H1 (cell line): ENCODE data around the gene WDR4. TPM values are rescaled to one million over a fixed set of nuclear protein-coding genes. Genes with fewer than 3 reads are reported as not detected.

Experiments
- ASH2L ChIP-seq: fragments of 200-600, 300-600 bp; sonication (generic); IDR thresholded peaks from one replicate; pipeline ENCODE4 v1.7.1; 2017; ENCODE audit warnings: low read length
- FOSL1 ChIP-seq: IDR thresholded peaks from 2 replicates; pipeline ENCODE4 v1.6.1; 2011; ENCODE audit warnings: mild to moderate bottlenecking, low read depth, low read length, moderate library complexity; ENCODE audit not compliant: insufficient read depth
- HDAC2 ChIP-seq, 2 experiments: fragments of 300-600 bp in 1 of 2; sonication (generic) in 1 of 2; IDR thresholded peaks; 2 replicates each; pipeline ENCODE4 v1.6.1; 2011 to 2012; ENCODE audit warnings: low read depth in 2 of 2, low read length in 2 of 2, mild to moderate bottlenecking in 2 of 2, moderate library complexity in 2 of 2, borderline replicate concordance in 1 of 2, inconsistent platforms in 1 of 2
- NANOG ChIP-seq: IDR thresholded peaks from 2 replicates; pipeline ENCODE4 v1.6.1; 2011; ENCODE audit warnings: low read length, low read depth, mild to moderate bottlenecking, inconsistent platforms; ENCODE audit not compliant: insufficient read depth, poor library complexity, severe bottlenecking
- POLR2A ChIP-seq, 2 experiments: IDR thresholded peaks; 1 replicate in 1 of 2; 2 replicates in 1 of 2; pipeline ENCODE4 v1.6.1; 2011; ENCODE audit warnings: low read depth in 2 of 2, low read length in 2 of 2, mild to moderate bottlenecking in 2 of 2; ENCODE audit errors: control extremely low read depth in 1 of 2
- POU5F1 ChIP-seq: IDR thresholded peaks from 2 replicates; pipeline ENCODE4 v1.6.1; 2011; ENCODE audit warnings: low read depth, mild to moderate bottlenecking, low read length, moderate library complexity
- SIRT6 ChIP-seq: IDR thresholded peaks from one replicate; pipeline ENCODE4 v1.7.1; 2012; ENCODE audit warnings: low read length, inconsistent platforms
- SP1 ChIP-seq: IDR thresholded peaks from 2 replicates; pipeline ENCODE4 v1.6.1; 2011; ENCODE audit warnings: low read depth, low read length
- polyA plus RNA-seq, 7 experiments: library from polyadenylated mRNA; depleted of rRNA in 3 of 7; stranded (reverse) in 5 of 7; unstranded in 2 of 7; fragments of >200 nt in 5 of 7; fragments of 200-250 nt in 2 of 7; gene quantifications; 1 replicate in 5 of 7; 2 replicates in 1 of 7; 4 replicates in 1 of 7; pipeline versions ENCODE4 v1.2.1 to v1.2.3, GENCODE V29; 2011 to 2013; ENCODE audit warnings: missing spikeins in 2 of 7, mixed read lengths in 2 of 7
- total RNA-seq: library from RNA; stranded (reverse); fragmentation: NEBNext Ultra II Directional; extraction: Animal tissue kit (Norgen Biotek cat#: 25700); gene quantifications from 2 replicates; pipeline ENCODE4 v1.2.1, GENCODE V29; 2021
- TF ChIP-seq, protein P1 (sequence below): IDR thresholded peaks from 2 replicates; pipeline ENCODE4 v1.6.1; 2011; ENCODE audit warnings: low read length, improper control_type of control experiment
- TF ChIP-seq, protein P2 (sequence below): IDR thresholded peaks from 2 replicates; pipeline ENCODE4 v1.6.1; 2012; ENCODE audit warnings: inconsistent platforms

Gene WDR4
- total and polyA plus RNA-seq, 2 of the 8 experiments (the other 6 are each of a cell fraction or from before 2014, with no cell fraction given) = 28.9 to 47.8 TPM

GRCh38 chr21:42836402-42836666, 43.0 kb downstream of the WDR4 start (continued):
- TF ChIP-seq SIRT6 = no peak
- TF ChIP-seq, protein P1, sequence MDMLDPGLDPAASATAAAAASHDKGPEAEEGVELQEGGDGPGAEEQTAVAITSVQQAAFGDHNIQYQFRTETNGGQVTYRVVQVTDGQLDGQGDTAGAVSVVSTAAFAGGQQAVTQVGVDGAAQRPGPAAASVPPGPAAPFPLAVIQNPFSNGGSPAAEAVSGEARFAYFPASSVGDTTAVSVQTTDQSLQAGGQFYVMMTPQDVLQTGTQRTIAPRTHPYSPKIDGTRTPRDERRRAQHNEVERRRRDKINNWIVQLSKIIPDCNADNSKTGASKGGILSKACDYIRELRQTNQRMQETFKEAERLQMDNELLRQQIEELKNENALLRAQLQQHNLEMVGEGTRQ = no peak
- TF ChIP-seq, protein P2, sequence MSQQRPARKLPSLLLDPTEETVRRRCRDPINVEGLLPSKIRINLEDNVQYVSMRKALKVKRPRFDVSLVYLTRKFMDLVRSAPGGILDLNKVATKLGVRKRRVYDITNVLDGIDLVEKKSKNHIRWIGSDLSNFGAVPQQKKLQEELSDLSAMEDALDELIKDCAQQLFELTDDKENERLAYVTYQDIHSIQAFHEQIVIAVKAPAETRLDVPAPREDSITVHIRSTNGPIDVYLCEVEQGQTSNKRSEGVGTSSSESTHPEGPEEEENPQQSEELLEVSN = no peak
- no peak for TF ChIP-seq POU5F1
- no peak for TF ChIP-seq POLR2A (IDR thresholded peaks at IDR 0.05; ENCODE audit: control extremely low read depth in 1 of 2, low read depth in 2 of 2, low read length in 2 of 2)
- no peak for TF ChIP-seq ASH2L
- TF ChIP-seq SP1 = no peak
- TF ChIP-seq NANOG = no peak
- TF ChIP-seq HDAC2 (IDR thresholded peaks at IDR 0.05; ENCODE audit: borderline replicate concordance in 1 of 2, low read depth in 2 of 2, low read length in 2 of 2) = no peak
- TF ChIP-seq FOSL1 = no peak
